KMS-11 (cell line): ENCODE measurements around the gene MEGF8.

ENCODE experiments used
- H2AFZ ChIP-seq: fragments of 200-600 bp; sonication (generic); 2 replicates; pipeline ENCODE4 v1.6.1; 2016; ENCODE audit warnings: antibody characterized with exemption, mixed run types, low read depth
- H3K27ac ChIP-seq: fragments of 200-600 bp; sonication (generic); 2 replicates; pipeline ENCODE4 v1.6.1; 2016; ENCODE audit warnings: mild to moderate bottlenecking, mixed run types
- H3K27me3 ChIP-seq: fragments of 200-600 bp; sonication (generic); 2 replicates; pipeline ENCODE4 v1.6.1; 2017; ENCODE audit warnings: mild to moderate bottlenecking, low read depth, mixed run types, moderate library complexity; ENCODE audit not compliant: insufficient read depth
- H3K36me3 ChIP-seq: fragments of 200-600 bp; sonication (generic); 2 replicates; pipeline ENCODE4 v1.6.1; 2017; ENCODE audit warnings: mild to moderate bottlenecking, mixed run types; ENCODE audit not compliant: insufficient read depth
- H3K4me1 ChIP-seq: fragments of 200-600 bp; sonication (generic); 2 replicates; pipeline ENCODE4 v1.6.1; 2016; ENCODE audit warnings: mild to moderate bottlenecking, low read depth, mixed run types; ENCODE audit not compliant: poor library complexity, severe bottlenecking
- H3K4me2 ChIP-seq: fragments of 200-600 bp; sonication (generic); 2 replicates; pipeline ENCODE4 v1.7.0; 2016; ENCODE audit warnings: mild to moderate bottlenecking, mixed run types
- H3K4me3 ChIP-seq: fragments of 200-600 bp; sonication (generic); IDR thresholded peaks from 2 replicates; pipeline ENCODE4 v1.6.1; 2017; ENCODE audit warnings: low read depth, low read length, mixed read lengths; ENCODE audit not compliant: insufficient read depth
- H3K79me2 ChIP-seq: fragments of 200-600 bp; sonication (generic); 2 replicates; pipeline ENCODE4 v1.6.1; 2016; ENCODE audit warnings: low read depth, mixed run types; ENCODE audit not compliant: insufficient read depth
- H3K9ac ChIP-seq: fragments of 200-600 bp; sonication (generic); 2 replicates; pipeline ENCODE4 v1.6.1; 2016; ENCODE audit warnings: mild to moderate bottlenecking, mixed run types
- H4K20me1 ChIP-seq: fragments of 200-600 bp; sonication (generic); 2 replicates; pipeline ENCODE4 v1.6.1; 2016; ENCODE audit warnings: mild to moderate bottlenecking, mixed run types; ENCODE audit not compliant: insufficient read depth
- CTCF ChIP-seq: fragments of 200-600 bp; sonication (generic); conservative IDR thresholded peaks from 2 replicates; pipeline ENCODE4 v1.6.1; 2017; ENCODE audit warnings: low read depth, mild to moderate bottlenecking, antibody characterized with exemption, low read length, moderate library complexity, mixed read lengths

Gene MEGF8

GRCh38 chr19:42312370-42312769, 13.1 kb upstream of the MEGF8 start:
- peaks cover 59% of the 10 kb centered on the region for H3K27me3 ChIP-seq
- no peaks in the 10 kb centered on the region for H3K36me3 ChIP-seq
- no peak overlapping the region for H3K4me3 ChIP-seq
- H3K79me2 ChIP-seq = no peaks in the 10 kb centered on the region
- no peak overlapping the region for H2AFZ ChIP-seq
- peak overlapping the region; percentile 97; the same call in 1 of the 2 replicates for H3K4me2 ChIP-seq
- no peak overlapping the region for H3K9ac ChIP-seq
- no peak for TF ChIP-seq CTCF
- no peak overlapping the region for H3K27ac ChIP-seq
- no peaks in the 10 kb centered on the region for H4K20me1 ChIP-seq
- peaks cover 5% of the 10 kb centered on the region for H3K4me1 ChIP-seq

- Histone ChIP-seq H3K9ac (no peak within 1 kb of the TSS), H2AFZ (peak within 1 kb of the TSS; percentile 53), H3K36me3 (no peaks in the 10 kb centered on the region), H3K4me3 (no peak within 1 kb of the TSS), H3K4me2 (peak within 1 kb of the TSS; percentile 97), H3K27me3 (peaks cover 64% of the 10 kb centered on the region), H3K79me2 (no peaks in the 10 kb centered on the region), H3K4me1 (peaks cover 5% of the 10 kb centered on the region), H3K27ac (no peak within 1 kb of the TSS), H4K20me1 (no peaks in the 10 kb centered on the region)
- TF ChIP-seq CTCF = no peak
Observed at GRCh38 chr19:42313096-42313839, 12.2 kb upstream of the MEGF8 start, which contains the start of gene TMEM145. Gene TMEM145 (plus strand): TSS chr19:42313309. CDS start chr19:42313377, 68 bp downstream.

GRCh38 chr19:42313840-42314755, 11.3 kb upstream of the MEGF8 start:
- H3K27ac ChIP-seq = no peak overlapping the region

More at GRCh38 chr19:42313840-42314755, 11.3 kb upstream of the MEGF8 start:
- no peak overlapping the region for H3K4me3 ChIP-seq
- no peaks in the 10 kb centered on the region for H3K36me3 ChIP-seq
- peak overlapping the region; percentile 97; the same call in 1 of the 2 replicates for H3K4me2 ChIP-seq
- no peaks in the 10 kb centered on the region for H4K20me1 ChIP-seq
- peaks cover 70% of the 10 kb centered on the region for H3K27me3 ChIP-seq
- no peaks in the 10 kb centered on the region for H3K79me2 ChIP-seq
- TF ChIP-seq CTCF = 0 out of 2 replicates have a peak, but pooled peaks have one; percentile 23
- no peak overlapping the region; the same call in 1 of the 2 replicates for H2AFZ ChIP-seq
- peaks cover 5% of the 10 kb centered on the region for H3K4me1 ChIP-seq
- H3K9ac ChIP-seq = no peak overlapping the region
